Testis (tissue), 2 donors: ENCODE measurements around the gene SMAD9.

ENCODE experiments used
- CTCF ChIP-seq, 3 experiments: fragments of 450-650 bp in 2 of 3; fragments of 200-600 bp in 1 of 3; sonication (generic) in 1 of 3; IDR thresholded peaks; one replicate each; pipeline ENCODE4 v1.5.1; 2016 to 2019; ENCODE audit warnings: antibody characterized with exemption in 3 of 3, mild to moderate bottlenecking in 2 of 3, moderate library complexity in 1 of 3
- POLR2A ChIP-seq: fragments of 450-650 bp; IDR thresholded peaks from one replicate; pipeline ENCODE4 v1.6.1; 2017; ENCODE audit warnings: antibody characterized with exemption, mild to moderate bottlenecking, moderate library complexity

GRCh38 chr13:36820222-36820621 is 99.8 kb downstream of the SMAD9 start:
- TF ChIP-seq CTCF (IDR thresholded peaks at IDR 0.05), result no peak
- TF ChIP-seq POLR2A, result no peak
